GM12878 (cell line): ENCODE measurements around the gene ARHGEF1. TPM values are rescaled to one million over a fixed set of nuclear protein-coding genes. Genes with fewer than 3 reads are reported as not detected.
A peak's percentile ranks its signal among the peaks of the same experiment; 100 is the strongest.

Experiments used
- ATAC-seq: fragments of 200-7000 bp; cut with Tn5 transposase; 3 replicates; pipeline ENCODE4 v1.9.1; 2020; ENCODE audit warnings: mild to moderate bottlenecking, moderate library complexity
- BruUV-seq: library from RNA; stranded (reverse); fragments of 400-500 nt; replicated peaks from 2 replicates; lab custom pipeline; 2021; lab: Mats Ljungman, UMichigan
- CTCF ChIA-PET: fragments of 300-600 bp; sonication (Branson Sonifier 250); formaldehyde crosslinking; extraction: SDS; loops from one replicate; lab custom pipeline; 2021; ENCODE audit warnings: inconsistent platforms; lab: Yijun Ruan, JAX
- POLR2A ChIA-PET: fragments of 350-600 bp; formaldehyde crosslinking; extraction: SDS; loops from one replicate; lab custom pipeline; 2021; ENCODE audit warnings: inconsistent platforms; lab: Charles Lee
- RAD21 ChIA-PET: fragments of 300-600 bp; sonication (Branson Sonifier 250); formaldehyde crosslinking; loops from one replicate; lab custom pipeline; 2023; ENCODE audit warnings: antibody characterized with exemption; ENCODE audit not compliant: unreplicated experiment; lab: Charles Lee
- SMC1A ChIA-PET: fragments of 300-600 bp; sonication (Branson Sonifier 250); formaldehyde crosslinking; loops from one replicate; lab custom pipeline; 2023; ENCODE audit not compliant: unreplicated experiment, uncharacterized antibody; lab: Charles Lee
- DNase-seq: peaks from one replicate; pipeline ENCODE4 v3.0.0-alpha.2; 2011; ENCODE audit warnings: low read depth, low spot score
- FAIRE-seq: peaks from 3 replicates; lab custom pipeline; 2011; peaks lifted over from hg19 to GRCh38; lab: Jason Lieb, UNC
- H2AFZ ChIP-seq: 2 replicates; pipeline ENCODE4 v1.6.0; 2011; ENCODE audit warnings: low read depth, low read length, control low read depth; ENCODE audit not compliant: control insufficient read depth
- H3K27ac ChIP-seq: 2 replicates; pipeline ENCODE4 v1.5.1; 2011; ENCODE audit warnings: control low read depth; ENCODE audit not compliant: control insufficient read depth, insufficient read depth
- H3K27me3 ChIP-seq, 2 experiments: replicated peaks in 1 of 2; 2 replicates each; pipeline versions ENCODE4 v1.6.0 to v1.6.1; 2011; ENCODE audit warnings: low read length in 1 of 2; ENCODE audit not compliant: control insufficient read depth in 2 of 2, insufficient read depth in 2 of 2
- H3K36me3 ChIP-seq, 2 experiments: 2 replicates each; pipeline ENCODE4 v1.5.1; 2011; ENCODE audit warnings: low read length in 1 of 2; ENCODE audit not compliant: control insufficient read depth in 2 of 2, insufficient read depth in 2 of 2
- H3K4me1 ChIP-seq: 2 replicates; pipeline ENCODE4 v1.6.1; 2011; ENCODE audit warnings: mild to moderate bottlenecking, low read length, moderate library complexity, mixed read lengths; ENCODE audit not compliant: control insufficient read depth, insufficient read depth
- H3K4me2 ChIP-seq: 2 replicates; pipeline ENCODE4 v1.6.0; 2011; ENCODE audit warnings: control low read depth; ENCODE audit not compliant: control insufficient read depth, insufficient read depth
- H3K4me3 ChIP-seq: fragments of 200-600 bp; sonication (generic); 2 replicates; pipeline ENCODE4 v1.5.1; 2016
- H3K79me2 ChIP-seq: 2 replicates; pipeline ENCODE4 v1.6.0; 2011; ENCODE audit warnings: low read length; ENCODE audit not compliant: control insufficient read depth, insufficient read depth
- H3K9ac ChIP-seq: 2 replicates; pipeline ENCODE4 v1.8.0; 2011; ENCODE audit warnings: low read length, control low read depth, mixed read lengths; ENCODE audit not compliant: control insufficient read depth, insufficient read depth
- H3K9me3 ChIP-seq: replicated peaks from 3 replicates; pipeline ENCODE4 v1.5.1; 2011; ENCODE audit warnings: mild to moderate bottlenecking, low read length; ENCODE audit not compliant: control insufficient read depth, insufficient read depth
- H4K20me1 ChIP-seq: 2 replicates; pipeline ENCODE4 v1.6.0; 2011; ENCODE audit not compliant: control insufficient read depth, insufficient read depth
- CHD4 ChIP-seq: fragments of 200-600 bp; sonication (generic); IDR thresholded peaks from 2 replicates; pipeline ENCODE4 v1.6.1; 2016; ENCODE audit warnings: mild to moderate bottlenecking
- EGR1 ChIP-seq, 2 experiments: IDR thresholded peaks; 1 replicate in 1 of 2; 2 replicates in 1 of 2; pipeline ENCODE4 v1.6.1; 2011 to 2012; ENCODE audit warnings: low read depth in 2 of 2, low read length in 2 of 2, borderline replicate concordance in 1 of 2, mild to moderate bottlenecking in 1 of 2, moderate library complexity in 1 of 2
- EP300 ChIP-seq, 2 experiments: fragments of 150-350 bp in 1 of 2; IDR thresholded peaks; 2 replicates each; pipeline ENCODE4 v1.6.1; 2011 to 2012; ENCODE audit warnings: low read depth in 2 of 2, low read length in 2 of 2, borderline replicate concordance in 1 of 2, improper control_type of control experiment in 1 of 2, inconsistent platforms in 1 of 2; ENCODE audit not compliant: control insufficient read depth in 1 of 2
- GABPA ChIP-seq: IDR thresholded peaks from 2 replicates; pipeline ENCODE4 v1.6.1; 2014; ENCODE audit warnings: antibody characterized with exemption, low read depth, mild to moderate bottlenecking, inconsistent platforms
- PML ChIP-seq: IDR thresholded peaks from 2 replicates; pipeline ENCODE4 v1.6.1; 2012; ENCODE audit warnings: low read length, inconsistent platforms
- WGBS: methylation state at CpG from one replicate; pipeline ENCODE4 v1.1.6; 2016; ENCODE audit warnings: low lambda C conversion rate; ENCODE audit not compliant: insufficient replicate concordance, insufficient coverage; ENCODE audit errors: missing lambda C conversion rate; 5-methylcytosine and 5-hydroxymethylcytosine counted together
- in situ Hi-C: fragments of 300-500 bp; cut with MboI; formaldehyde crosslinking; loops from 9 replicates; pipeline ENCODE4 v1.14.3; 2018; ENCODE audit warnings: mixed read lengths
- intact Hi-C: fragments of 100-400 bp; cut with micrococcal nuclease; formaldehyde crosslinking; loops from one replicate; pipeline ENCODE4 v1.14.2; 2022; ENCODE audit not compliant: unreplicated experiment
- polyA plus RNA-seq, 11 experiments: library from polyadenylated mRNA; depleted of rRNA in 4 of 11; unstranded in 6 of 11; stranded (reverse) in 5 of 11; fragments of >200 nt; fragmentation: Nextera tagmentation in 4 of 11; fragmentation: Illumina TruSeq in 1 of 11; extraction: Ambion mirVana in 4 of 11; extraction: Trizol in 1 of 11; gene quantifications; 1 replicate in 1 of 11; 2 replicates in 10 of 11; pipeline versions ENCODE4 v1.2.1 to v1.2.3, GENCODE V29; 2011 to 2016; ENCODE audit warnings: inconsistent platforms in 2 of 11, missing spikeins in 2 of 11, low read depth in 1 of 11
- total RNA-seq, 4 experiments: library from RNA; depleted of rRNA in 3 of 4; stranded (reverse); fragments of >200 nt in 3 of 4; fragmentation: Illumina TruSeq in 1 of 4; extraction: Trizol in 1 of 4; gene quantifications; 2 replicates each; pipeline versions ENCODE4 v1.2.1 to v1.2.3, GENCODE V29; 2013 to 2021
- TF ChIP-seq, protein P1 (sequence below): fragments of 150-350 bp; IDR thresholded peaks from 2 replicates; pipeline ENCODE4 v1.6.1; 2014; ENCODE audit warnings: mild to moderate bottlenecking, low read depth, low read length

ARHGEF1 gene
- total and polyA plus RNA-seq, 10 of the 15 experiments (the other 5 are each of a cell fraction or from before 2014, with no cell fraction given), result 1.2 to 207 (median 53.9) TPM

GRCh38 chr19:41927497-41928192 lies 44.7 kb downstream of the ARHGEF1 start:
- H3K9me3 ChIP-seq, result no peaks in the 10 kb centered on the region
- SMC1A ChIA-PET, result interaction anchor here (0.6 to 1.2 kb wide), 2 partner anchors 23 to 41 kb away, joined by 3 read pairs; no protein-coding TSS in a partner anchor
- BruUV-seq, result no TSS peak
- no peaks in the 10 kb centered on the region for H3K79me2 ChIP-seq
- no peak overlapping the region for H3K27ac ChIP-seq
- CTCF ChIA-PET, result interaction anchor here (0.6 to 1.3 kb wide), 3 partner anchors 51 to 55 kb away, joined by 3 to 5 read pairs (median 3); no protein-coding TSS in a partner anchor
- POLR2A ChIA-PET, result interaction anchor here (1.0 to 1.4 kb wide), 2 partner anchors 18 to 40 kb away, joined by 3 read pairs; no protein-coding TSS in a partner anchor
- WGBS, result 2% methylated on average over 23 of the region's 43 CpGs
- FAIRE-seq, result no peak
- intact Hi-C loops, result no loop called here
- H3K9ac ChIP-seq, result no peak overlapping the region
- RAD21 ChIA-PET, result interaction anchor here (0.6 to 1.6 kb wide), 5 partner anchors 50 to 67 kb away, joined by 3 to 6 read pairs (median 3); no protein-coding TSS in a partner anchor
- peak; percentile 12 for ATAC-seq
- peaks cover 7% of the 10 kb centered on the region for H3K4me1 ChIP-seq
- peak overlapping the region; percentile 80 for H3K4me2 ChIP-seq
- H3K36me3 ChIP-seq, result no peaks in the 10 kb centered on the region
- TF ChIP-seq EP300 (IDR thresholded peaks at IDR 0.05; ENCODE audit: borderline replicate concordance in 1 of 2, control insufficient read depth in 1 of 2, low read depth in 2 of 2, low read length in 2 of 2) (no peak), EGR1 (IDR thresholded peaks at IDR 0.05; ENCODE audit: borderline replicate concordance in 1 of 2, low read depth in 2 of 2, low read length in 2 of 2) (peak in 1 of 2 experiments; percentile 69; a peak in 2 of 3 replicates), GABPA (no peak), CHD4 (no peak), PML (no peak)
- TF ChIP-seq, protein P1, sequence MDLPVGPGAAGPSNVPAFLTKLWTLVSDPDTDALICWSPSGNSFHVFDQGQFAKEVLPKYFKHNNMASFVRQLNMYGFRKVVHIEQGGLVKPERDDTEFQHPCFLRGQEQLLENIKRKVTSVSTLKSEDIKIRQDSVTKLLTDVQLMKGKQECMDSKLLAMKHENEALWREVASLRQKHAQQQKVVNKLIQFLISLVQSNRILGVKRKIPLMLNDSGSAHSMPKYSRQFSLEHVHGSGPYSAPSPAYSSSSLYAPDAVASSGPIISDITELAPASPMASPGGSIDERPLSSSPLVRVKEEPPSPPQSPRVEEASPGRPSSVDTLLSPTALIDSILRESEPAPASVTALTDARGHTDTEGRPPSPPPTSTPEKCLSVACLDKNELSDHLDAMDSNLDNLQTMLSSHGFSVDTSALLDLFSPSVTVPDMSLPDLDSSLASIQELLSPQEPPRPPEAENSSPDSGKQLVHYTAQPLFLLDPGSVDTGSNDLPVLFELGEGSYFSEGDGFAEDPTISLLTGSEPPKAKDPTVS, result no peak
- H2AFZ ChIP-seq, result no peak overlapping the region
- H3K4me3 ChIP-seq, result peak overlapping the region; percentile 64
- DNase-seq, result no peak
- H3K27me3 ChIP-seq, result peaks cover 13% of the 10 kb centered on the region in 2 experiments
- no peaks in the 10 kb centered on the region for H4K20me1 ChIP-seq
- in situ Hi-C loops, result loop anchor here (25.0 kb wide), 1 partner anchor 1835 kb away; the partner anchor contains the start of gene SMG9
